Right lobe of liver (tissue), 4 donors: ENCODE results near the gene TRAP1.

Experiments
- CTCF ChIP-seq, 4 donors: fragments of 200-600 bp in 3 of 4; fragments of 450-650 bp in 1 of 4; IDR thresholded peaks; one replicate each; pipeline versions ENCODE4 v1.5.1 to v1.8.0; 2016 to 2022; ENCODE audit warnings: antibody characterized with exemption in 4 of 4, mild to moderate bottlenecking in 2 of 4
- POLR2A ChIP-seq: fragments of 450-650 bp; IDR thresholded peaks from one replicate; pipeline ENCODE4 v1.6.1; 2017; ENCODE audit warnings: antibody characterized with exemption, mild to moderate bottlenecking
- donor health status: DM: no; HTN: no; CAD: no.
- donor health status: DM: no; HTN: no; CAD: no.
- donor health status: DM: no; HTN: yes; CAD: no.

GRCh38 chr16:3655396-3656159 is 61.7 kb downstream of the TRAP1 start:
- TF ChIP-seq CTCF (IDR thresholded peaks at IDR 0.05) (no peak), POLR2A (no peak)
